GM12865 (cell line): ENCODE results near the gene ATP6V1F.

ENCODE experiments used
- DNase-seq: peaks from one replicate; pipeline ENCODE4 v3.0.0; 2010; ENCODE audit warnings: low read depth
- H3K4me3 ChIP-seq: 2 replicates; pipeline ENCODE4 v1.5.1; 2011; ENCODE audit warnings: mild to moderate bottlenecking, low read depth, low read length, control low read depth
- TF ChIP-seq, protein P1 (sequence below): IDR thresholded peaks from 2 replicates; pipeline ENCODE4 v1.5.1; 2011; ENCODE audit warnings: low read length, control low read depth, low read depth, inconsistent platforms; ENCODE audit not compliant: insufficient read depth; ENCODE audit errors: missing control alignments

ATP6V1F gene

DNA sequence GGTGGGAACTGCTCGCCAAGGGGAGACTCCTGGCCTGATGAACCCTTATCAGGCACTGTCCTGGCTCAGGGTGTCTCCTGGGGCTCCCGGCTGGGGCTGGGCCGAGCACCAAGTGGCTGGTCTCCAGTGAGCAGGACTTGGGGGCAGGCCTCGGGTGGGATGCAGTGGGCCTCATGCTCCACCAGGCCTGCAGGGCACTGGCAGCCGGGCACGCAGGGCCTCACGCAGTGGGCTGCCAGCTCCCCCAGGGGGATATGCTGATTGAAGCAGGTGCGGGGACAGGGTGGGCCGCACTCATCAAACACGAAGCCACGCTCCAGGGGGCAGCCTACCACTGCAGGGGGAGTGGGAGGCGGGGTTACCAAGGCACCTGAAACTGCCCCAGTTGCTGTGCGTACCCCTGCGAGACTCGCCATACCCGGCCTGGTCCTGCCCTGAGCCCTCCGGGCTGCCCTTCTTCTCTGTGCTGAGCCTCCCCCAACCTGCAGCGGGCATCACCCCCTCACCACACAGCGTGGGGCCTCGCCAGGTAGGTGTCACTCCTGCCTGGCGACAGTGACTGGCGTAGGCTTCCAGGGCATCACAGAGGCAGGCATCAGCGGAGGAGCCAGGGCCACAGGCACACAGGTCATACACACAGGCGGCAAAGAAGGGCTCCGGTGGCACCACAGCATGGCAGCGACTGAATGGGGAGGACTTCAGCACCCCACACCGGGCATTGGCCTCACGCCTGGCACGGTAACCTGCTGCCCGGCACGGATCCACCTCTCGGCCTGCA, 14.5 kb downstream of the ATP6V1F start:
- no peak for DNase-seq
- TF ChIP-seq, protein P1, sequence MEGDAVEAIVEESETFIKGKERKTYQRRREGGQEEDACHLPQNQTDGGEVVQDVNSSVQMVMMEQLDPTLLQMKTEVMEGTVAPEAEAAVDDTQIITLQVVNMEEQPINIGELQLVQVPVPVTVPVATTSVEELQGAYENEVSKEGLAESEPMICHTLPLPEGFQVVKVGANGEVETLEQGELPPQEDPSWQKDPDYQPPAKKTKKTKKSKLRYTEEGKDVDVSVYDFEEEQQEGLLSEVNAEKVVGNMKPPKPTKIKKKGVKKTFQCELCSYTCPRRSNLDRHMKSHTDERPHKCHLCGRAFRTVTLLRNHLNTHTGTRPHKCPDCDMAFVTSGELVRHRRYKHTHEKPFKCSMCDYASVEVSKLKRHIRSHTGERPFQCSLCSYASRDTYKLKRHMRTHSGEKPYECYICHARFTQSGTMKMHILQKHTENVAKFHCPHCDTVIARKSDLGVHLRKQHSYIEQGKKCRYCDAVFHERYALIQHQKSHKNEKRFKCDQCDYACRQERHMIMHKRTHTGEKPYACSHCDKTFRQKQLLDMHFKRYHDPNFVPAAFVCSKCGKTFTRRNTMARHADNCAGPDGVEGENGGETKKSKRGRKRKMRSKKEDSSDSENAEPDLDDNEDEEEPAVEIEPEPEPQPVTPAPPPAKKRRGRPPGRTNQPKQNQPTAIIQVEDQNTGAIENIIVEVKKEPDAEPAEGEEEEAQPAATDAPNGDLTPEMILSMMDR: no peak
- H3K4me3 ChIP-seq: no peak overlapping the region

DNA sequence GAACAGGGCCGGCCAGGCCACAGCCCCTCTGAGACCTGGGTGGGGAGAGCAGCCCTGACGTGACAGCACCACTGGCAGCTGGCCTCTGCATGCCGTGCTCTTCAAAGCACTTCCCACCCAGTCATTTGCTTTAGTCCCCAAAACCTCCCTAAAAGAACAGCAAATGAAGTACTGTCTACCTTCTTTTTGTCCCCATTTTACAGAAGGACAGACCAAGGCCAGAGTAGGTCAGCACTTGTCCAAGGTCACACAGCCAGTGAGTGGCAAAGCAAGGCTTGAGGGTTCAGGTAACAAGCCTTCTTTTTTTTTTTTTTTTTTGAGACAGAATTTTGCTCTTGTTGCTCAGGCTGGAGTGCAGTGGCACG, 15.1 kb downstream of the ATP6V1F start:
- no peak overlapping the region for H3K4me3 ChIP-seq
- TF ChIP-seq, protein P1: no peak

DNA sequence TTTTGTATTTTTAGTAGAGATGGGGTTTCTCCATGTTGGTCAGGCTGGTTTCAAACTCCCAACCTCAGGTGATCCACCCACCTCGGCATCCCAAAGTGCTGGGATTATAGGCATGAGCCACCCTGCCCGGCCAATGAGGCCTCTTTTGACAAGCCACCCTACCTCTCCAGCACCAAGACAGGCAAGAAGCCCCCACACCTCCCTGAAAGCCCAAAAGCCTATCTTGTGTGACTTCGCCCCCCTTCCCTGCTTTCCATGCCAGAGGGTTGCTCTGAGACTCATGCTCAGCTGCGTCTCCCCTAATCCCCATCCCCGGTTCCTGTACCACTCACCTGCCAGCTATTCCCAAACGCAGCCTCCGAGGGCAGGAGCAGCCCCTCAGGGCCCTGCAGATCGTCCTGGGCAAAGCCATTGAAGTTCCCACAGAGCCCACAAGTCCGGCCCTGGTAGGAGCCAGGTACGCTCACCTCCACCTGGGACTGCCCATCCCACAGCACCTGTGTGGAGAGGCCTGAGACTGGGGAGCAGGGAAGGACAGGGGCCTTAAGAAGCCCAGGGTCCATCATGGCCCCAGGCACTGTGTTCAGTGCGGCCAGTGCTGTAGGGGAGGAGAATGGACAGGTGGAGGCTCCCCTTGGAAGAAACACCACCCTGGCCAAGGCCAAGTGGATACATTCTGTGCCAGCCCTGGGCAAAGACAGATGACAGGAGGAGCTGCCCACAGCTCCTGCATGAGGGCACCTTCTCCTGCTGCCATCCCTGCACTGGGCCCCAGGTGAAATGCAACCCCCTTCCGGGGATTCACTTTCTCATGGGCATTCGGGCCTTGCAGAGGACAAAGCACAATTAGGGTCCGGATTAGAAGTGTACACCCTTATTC, 15.8 kb downstream of the ATP6V1F start:
- no peak for DNase-seq
- TF ChIP-seq, protein P1: no peak
- H3K4me3 ChIP-seq: no peak overlapping the region

More for the DNA sequence above, 15.1 kb downstream of the ATP6V1F start:
- DNase-seq: no peak

DNA sequence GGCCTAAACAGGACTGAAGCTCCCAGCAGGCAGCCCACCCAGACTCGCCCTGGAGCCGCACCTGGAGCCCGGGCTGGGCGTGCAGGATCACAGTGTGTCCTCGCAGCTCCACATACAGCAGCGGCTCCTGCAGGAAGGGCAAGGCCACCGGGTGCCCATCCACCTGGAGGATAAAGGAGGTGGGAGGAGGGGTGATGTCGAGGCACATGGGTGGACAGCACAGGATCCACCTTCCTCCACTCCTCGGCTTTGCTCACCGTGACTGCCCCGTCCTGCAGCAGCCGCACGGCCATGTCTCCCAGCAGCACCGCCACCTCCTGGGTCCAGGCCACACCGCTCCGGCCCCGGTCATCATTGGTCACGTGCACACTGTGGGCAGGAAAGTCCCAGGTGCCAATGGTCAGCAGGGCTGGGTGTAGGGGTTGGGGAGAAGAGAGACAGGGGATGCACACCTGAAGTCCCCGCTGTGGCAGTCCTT, 16.8 kb downstream of the ATP6V1F start:
- H3K4me3 ChIP-seq: no peak overlapping the region
- TF ChIP-seq, protein P1: no peak
- DNase-seq: no peak

DNA sequence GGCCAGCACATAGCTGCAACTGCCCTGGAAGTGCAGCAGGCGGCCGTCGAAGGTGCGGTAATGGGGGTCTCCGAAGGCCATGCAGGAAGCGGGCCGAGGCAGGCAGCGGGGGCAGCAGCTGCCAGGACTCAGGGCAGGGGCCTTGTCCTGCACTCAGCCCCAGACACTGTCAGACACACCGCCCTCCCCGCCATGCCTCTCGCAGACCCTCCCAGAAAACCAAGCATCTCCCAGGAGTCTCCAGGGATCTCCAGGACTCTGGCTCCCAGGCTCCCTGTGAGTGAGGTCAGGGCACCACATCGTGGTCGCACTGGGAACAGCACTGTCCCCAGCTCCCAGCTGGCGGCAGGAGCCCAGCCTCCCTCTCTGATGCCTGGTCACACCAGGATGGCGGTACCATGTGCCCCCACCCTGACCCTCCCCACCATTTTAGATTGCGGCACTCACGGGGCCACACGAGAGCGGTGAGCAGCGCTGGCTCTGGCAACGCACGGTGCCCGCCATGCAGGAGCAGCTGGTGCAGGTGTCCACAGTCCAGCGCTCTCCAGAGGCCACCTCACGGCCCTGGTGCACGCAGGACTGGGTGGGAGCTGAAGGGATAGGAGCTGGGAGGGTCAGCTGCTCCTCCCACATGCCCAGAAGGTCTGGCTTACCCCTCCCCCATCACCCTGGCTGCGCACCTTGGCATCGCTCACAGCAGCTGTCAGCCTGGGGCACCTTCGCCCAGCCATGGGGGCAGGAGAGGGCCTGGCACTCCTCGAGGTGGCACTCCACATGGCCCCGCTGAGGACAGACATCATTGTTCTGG, 17.5 kb downstream of the ATP6V1F start:
- no peak for DNase-seq
- no peak overlapping the region for H3K4me3 ChIP-seq
- TF ChIP-seq, protein P1: peak; percentile 17

DNA sequence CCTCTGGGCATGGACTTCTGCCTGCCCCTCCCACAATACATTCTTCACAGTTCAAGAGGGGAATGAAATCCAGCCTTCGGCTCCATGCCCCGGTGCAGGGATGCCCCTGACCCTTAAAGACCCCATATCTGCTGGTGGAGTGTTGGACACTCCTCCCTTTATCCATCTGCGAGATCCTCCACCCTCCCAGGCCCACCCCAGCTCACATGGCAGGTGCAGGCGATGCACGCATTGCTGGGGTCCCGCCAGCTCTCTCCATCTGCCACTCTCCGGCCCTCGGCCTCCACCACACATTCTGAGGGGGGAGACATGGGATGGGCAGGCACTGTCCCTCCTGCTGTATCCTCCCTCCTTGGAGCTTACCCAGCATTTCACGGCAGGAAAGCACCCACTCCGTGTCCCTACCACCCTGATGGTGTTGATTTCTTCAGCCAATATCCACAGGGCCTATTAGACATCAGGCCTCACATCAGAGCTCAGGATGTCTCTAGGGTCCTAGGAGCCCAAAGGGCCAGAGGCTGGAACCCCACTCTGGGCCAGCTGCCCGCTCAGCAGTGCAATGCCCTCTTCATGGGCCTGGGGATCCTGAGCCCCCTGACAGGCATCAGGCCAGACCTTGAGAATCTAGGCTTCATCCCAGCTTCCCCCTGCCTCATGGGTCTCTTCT, 18.3 kb downstream of the ATP6V1F start:
- no peak for DNase-seq
- TF ChIP-seq, protein P1: no peak
- no peak overlapping the region for H3K4me3 ChIP-seq
